GM13976 (cell line): Measurements from ENCODE around the gene CPSF7.

Experiments
- DNase-seq: peaks from one replicate; pipeline ENCODE4 v3.0.0; 2012; ENCODE audit warnings: low spot score
- CTCF ChIP-seq: IDR thresholded peaks from 2 replicates; pipeline ENCODE4 v1.5.1; 2012; ENCODE audit warnings: borderline replicate concordance, mild to moderate bottlenecking; ENCODE audit not compliant: insufficient read depth; ENCODE audit errors: extremely low read depth, missing control alignments, control extremely low read depth
- in situ Hi-C: fragments of 300-500 bp; cut with MboI; formaldehyde crosslinking; loops from one replicate; pipeline ENCODE4 v1.12.0; 2022; ENCODE audit warnings: low sequenced_read_pairs, mixed read lengths, inconsistent platforms; ENCODE audit not compliant: unreplicated experiment

Gene CPSF7

GRCh38 chr11:61422226-61422625 is 7.5 kb downstream of the CPSF7 start:
- DNase-seq, result no peak
- TF ChIP-seq CTCF, result no peak
- in situ Hi-C loops, result no loop called here

- DNase-seq, result no peak
- TF ChIP-seq CTCF, result no peak
- in situ Hi-C loops, result no loop called here
Measured at GRCh38 chr11:61418136-61418535, 11.6 kb downstream of the CPSF7 start.

- TF ChIP-seq CTCF, result no peak
- in situ Hi-C loops, result no loop called here
- DNase-seq, result no peak
Measured at GRCh38 chr11:61417670-61418069, 12.1 kb downstream of the CPSF7 start.

GRCh38 chr11:61416941-61417340 is 12.8 kb downstream of the CPSF7 start:
- in situ Hi-C loops, result no loop called here

GRCh38 chr11:61415381-61415780 is 14.4 kb downstream of the CPSF7 start:
- in situ Hi-C loops, result no loop called here
- TF ChIP-seq CTCF, result no peak

More at GRCh38 chr11:61416941-61417340, 12.8 kb downstream of the CPSF7 start:
- no peak for TF ChIP-seq CTCF
- no peak for DNase-seq

GRCh38 chr11:61414547-61414946 is 15.2 kb downstream of the CPSF7 start:
- in situ Hi-C loops, result no loop called here
- TF ChIP-seq CTCF, result no peak
- no peak for DNase-seq

More at GRCh38 chr11:61415381-61415780, 14.4 kb downstream of the CPSF7 start:
- DNase-seq, result no peak

- no peak for DNase-seq
- in situ Hi-C loops, result no loop called here
- no peak for TF ChIP-seq CTCF
Measured at GRCh38 chr11:61413496-61413895, 16.3 kb downstream of the CPSF7 start.
